ENCODE data around the gene QKI. TPM values are rescaled to one million over a fixed set of nuclear protein-coding genes. Genes with fewer than 3 reads are reported as not detected.

The QKI gene
- total and polyA plus RNA-seq, 2 donors (not counting 3 experiments of a cell fraction or from before 2014, with no cell fraction given) = 178 to 232 TPM

DNA sequence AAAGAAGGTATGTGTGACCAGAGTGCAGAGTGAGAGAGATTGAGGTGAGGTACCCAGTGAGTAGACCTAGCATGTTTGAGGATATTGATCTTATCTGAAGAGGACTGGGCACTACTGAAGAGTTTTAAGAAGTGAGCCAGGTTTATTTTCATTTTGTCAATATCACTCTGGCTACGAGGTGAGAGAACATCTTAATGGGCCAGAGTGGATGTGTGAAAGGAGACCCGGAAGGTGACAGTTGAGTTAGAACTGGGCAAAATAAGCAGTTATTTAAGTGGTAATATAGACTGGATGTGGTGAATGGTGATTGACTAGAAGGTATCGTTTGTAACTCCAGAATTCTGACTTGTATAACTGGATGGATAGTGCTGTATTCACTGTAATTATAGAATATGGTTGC is 134.1 kb downstream of the QKI start:
- DNase-seq (ENCODE audit: low read depth, low spot score) (no peak), FAIRE-seq (no peak)
- Histone ChIP-seq H3K4me2 (ENCODE audit: insufficient read depth, low read length) (no peak overlapping the region), H3K9me3 (replicated peaks; ENCODE audit: control insufficient read depth, insufficient read depth, low read length) (no peaks in the 10 kb centered on the region), H3K36me3 (ENCODE audit: control insufficient read depth in 2 of 2, extremely low read depth in 1 of 2, insufficient read depth in 2 of 2, low read length in 2 of 2) (peaks cover 0 to 2% of the 10 kb centered on the region in 2 experiments), H3K9ac (replicated peaks; ENCODE audit: extremely low read depth, insufficient read depth, low read length) (no peak overlapping the region), H2AFZ (ENCODE audit: low read depth, low read length) (no peak overlapping the region), H3K27ac (ENCODE audit: insufficient read depth, low read depth, low read length) (no peak overlapping the region), H3K4me1 (ENCODE audit: control insufficient read depth, extremely low read depth, insufficient read depth, low read length) (no peaks in the 10 kb centered on the region), H3K27me3 (ENCODE audit: control insufficient read depth in 2 of 2, insufficient read depth in 2 of 2, low read length in 2 of 2) (no peaks in the 10 kb centered on the region), H3K4me3 (replicated peaks in 1 of 3; ENCODE audit: insufficient read depth in 1 of 3, low read depth in 1 of 3, low read length in 3 of 3) (no peak overlapping the region), H3K79me2 (ENCODE audit: control insufficient read depth, insufficient read depth, low read length) (peaks cover 64% of the 10 kb centered on the region), H3K9me1 (replicated peaks; ENCODE audit: control insufficient read depth, extremely low read depth, insufficient read depth, low read length) (no peaks in the 10 kb centered on the region), H4K20me1 (replicated peaks; ENCODE audit: control insufficient read depth, extremely low read depth, insufficient read depth, low read length) (peaks cover 11% of the 10 kb centered on the region)
- CTCF ChIA-PET = interaction anchor here (0.5 kb wide), 1 partner anchor 24 kb away, joined by 3 read pairs; no protein-coding TSS in a partner anchor
- POLR2A ChIA-PET = no interaction called here
- dilution Hi-C loops (cut with MboI; ENCODE audit: extremely low pct_ligation_motif_present, low sequenced_read_pairs) = no loop called here
- intact Hi-C loops (cut with micrococcal nuclease) = no loop called here
- BruUV-seq (replicated peaks) = no TSS peak
- no peak for TF ChIP-seq FOS (IDR thresholded peaks at IDR 0.05; ENCODE audit: borderline replicate concordance, insufficient read depth, low read length)
- TF ChIP-seq, protein P1, sequence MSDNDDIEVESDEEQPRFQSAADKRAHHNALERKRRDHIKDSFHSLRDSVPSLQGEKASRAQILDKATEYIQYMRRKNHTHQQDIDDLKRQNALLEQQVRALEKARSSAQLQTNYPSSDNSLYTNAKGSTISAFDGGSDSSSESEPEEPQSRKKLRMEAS (IDR thresholded peaks at IDR 0.05; ENCODE audit: insufficient read depth, insufficient read length) = no peak
- TF ChIP-seq POLR2AphosphoS5 (IDR thresholded peaks at IDR 0.05; ENCODE audit: insufficient read depth, low read depth, low read length) = no peak
- no peak for TF ChIP-seq GATA2 (IDR thresholded peaks at IDR 0.05; ENCODE audit: insufficient read depth, insufficient read length, low read depth, low read length)
- TF ChIP-seq, protein P2, sequence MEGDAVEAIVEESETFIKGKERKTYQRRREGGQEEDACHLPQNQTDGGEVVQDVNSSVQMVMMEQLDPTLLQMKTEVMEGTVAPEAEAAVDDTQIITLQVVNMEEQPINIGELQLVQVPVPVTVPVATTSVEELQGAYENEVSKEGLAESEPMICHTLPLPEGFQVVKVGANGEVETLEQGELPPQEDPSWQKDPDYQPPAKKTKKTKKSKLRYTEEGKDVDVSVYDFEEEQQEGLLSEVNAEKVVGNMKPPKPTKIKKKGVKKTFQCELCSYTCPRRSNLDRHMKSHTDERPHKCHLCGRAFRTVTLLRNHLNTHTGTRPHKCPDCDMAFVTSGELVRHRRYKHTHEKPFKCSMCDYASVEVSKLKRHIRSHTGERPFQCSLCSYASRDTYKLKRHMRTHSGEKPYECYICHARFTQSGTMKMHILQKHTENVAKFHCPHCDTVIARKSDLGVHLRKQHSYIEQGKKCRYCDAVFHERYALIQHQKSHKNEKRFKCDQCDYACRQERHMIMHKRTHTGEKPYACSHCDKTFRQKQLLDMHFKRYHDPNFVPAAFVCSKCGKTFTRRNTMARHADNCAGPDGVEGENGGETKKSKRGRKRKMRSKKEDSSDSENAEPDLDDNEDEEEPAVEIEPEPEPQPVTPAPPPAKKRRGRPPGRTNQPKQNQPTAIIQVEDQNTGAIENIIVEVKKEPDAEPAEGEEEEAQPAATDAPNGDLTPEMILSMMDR (IDR thresholded peaks at IDR 0.05; ENCODE audit: extremely low read depth in 1 of 2, insufficient read depth in 1 of 2, low read depth in 1 of 2, low read length in 2 of 2) = no peak
- TF ChIP-seq EZH2 (IDR thresholded peaks at IDR 0.05; ENCODE audit: borderline replicate concordance, low read depth, low read length, severe bottlenecking) = no peak
- TF ChIP-seq POLR2A (IDR thresholded peaks at IDR 0.05; ENCODE audit: low read depth, low read length) = no peak
- no peak for TF ChIP-seq MYC (IDR thresholded peaks at IDR 0.05; ENCODE audit: low read depth, low read length)
- TF ChIP-seq JUN (IDR thresholded peaks at IDR 0.05; ENCODE audit: borderline replicate concordance, insufficient read depth, insufficient read length, low read depth) = no peak

Data from endothelial cell of umbilical vein (primary cell).